PC-3 (cell line): ENCODE results near the gene DCAF4.

Experiments used
- CTCF ChIP-seq: fragments of 300-600 bp; sonication (generic); conservative IDR thresholded peaks from 2 replicates; pipeline ENCODE4 v1.5.1; 2017; ENCODE audit warnings: antibody characterized with exemption, low read depth, mild to moderate bottlenecking, low read length
- EZH2 ChIP-seq: fragments of 300-600 bp; sonication (generic); IDR thresholded peaks from one replicate; pipeline ENCODE4 v1.6.1; 2017; ENCODE audit warnings: antibody characterized with exemption, mild to moderate bottlenecking, low read length; ENCODE audit not compliant: unreplicated experiment

- TF ChIP-seq CTCF (no peak), EZH2 (no peak)
Measured at GRCh38 chr14:72998252-72998903, 72.1 kb downstream of the DCAF4 start.
